Hematopoietic multipotent progenitor cell treated with erythropoietin and hydrocortisone succinate and interleukin-3 and kit ligand, for 6 days (in vitro differentiated cells): ENCODE results near the gene SVIL.
A peak's percentile ranks its signal among the peaks of the same experiment; 100 is the strongest.

Experiments used
- DNase-seq: peaks from one replicate; pipeline ENCODE4 v3.0.0-alpha.2; 2015

Gene SVIL, protein sequence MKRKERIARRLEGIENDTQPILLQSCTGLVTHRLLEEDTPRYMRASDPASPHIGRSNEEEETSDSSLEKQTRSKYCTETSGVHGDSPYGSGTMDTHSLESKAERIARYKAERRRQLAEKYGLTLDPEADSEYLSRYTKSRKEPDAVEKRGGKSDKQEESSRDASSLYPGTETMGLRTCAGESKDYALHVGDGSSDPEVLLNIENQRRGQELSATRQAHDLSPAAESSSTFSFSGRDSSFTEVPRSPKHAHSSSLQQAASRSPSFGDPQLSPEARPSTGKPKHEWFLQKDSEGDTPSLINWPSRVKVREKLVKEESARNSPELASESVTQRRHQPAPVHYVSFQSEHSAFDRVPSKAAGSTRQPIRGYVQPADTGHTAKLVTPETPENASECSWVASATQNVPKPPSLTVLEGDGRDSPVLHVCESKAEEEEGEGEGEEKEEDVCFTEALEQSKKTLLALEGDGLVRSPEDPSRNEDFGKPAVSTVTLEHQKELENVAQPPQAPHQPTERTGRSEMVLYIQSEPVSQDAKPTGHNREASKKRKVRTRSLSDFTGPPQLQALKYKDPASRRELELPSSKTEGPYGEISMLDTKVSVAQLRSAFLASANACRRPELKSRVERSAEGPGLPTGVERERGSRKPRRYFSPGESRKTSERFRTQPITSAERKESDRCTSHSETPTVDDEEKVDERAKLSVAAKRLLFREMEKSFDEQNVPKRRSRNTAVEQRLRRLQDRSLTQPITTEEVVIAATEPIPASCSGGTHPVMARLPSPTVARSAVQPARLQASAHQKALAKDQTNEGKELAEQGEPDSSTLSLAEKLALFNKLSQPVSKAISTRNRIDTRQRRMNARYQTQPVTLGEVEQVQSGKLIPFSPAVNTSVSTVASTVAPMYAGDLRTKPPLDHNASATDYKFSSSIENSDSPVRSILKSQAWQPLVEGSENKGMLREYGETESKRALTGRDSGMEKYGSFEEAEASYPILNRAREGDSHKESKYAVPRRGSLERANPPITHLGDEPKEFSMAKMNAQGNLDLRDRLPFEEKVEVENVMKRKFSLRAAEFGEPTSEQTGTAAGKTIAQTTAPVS (N-terminal part only)

DNA sequence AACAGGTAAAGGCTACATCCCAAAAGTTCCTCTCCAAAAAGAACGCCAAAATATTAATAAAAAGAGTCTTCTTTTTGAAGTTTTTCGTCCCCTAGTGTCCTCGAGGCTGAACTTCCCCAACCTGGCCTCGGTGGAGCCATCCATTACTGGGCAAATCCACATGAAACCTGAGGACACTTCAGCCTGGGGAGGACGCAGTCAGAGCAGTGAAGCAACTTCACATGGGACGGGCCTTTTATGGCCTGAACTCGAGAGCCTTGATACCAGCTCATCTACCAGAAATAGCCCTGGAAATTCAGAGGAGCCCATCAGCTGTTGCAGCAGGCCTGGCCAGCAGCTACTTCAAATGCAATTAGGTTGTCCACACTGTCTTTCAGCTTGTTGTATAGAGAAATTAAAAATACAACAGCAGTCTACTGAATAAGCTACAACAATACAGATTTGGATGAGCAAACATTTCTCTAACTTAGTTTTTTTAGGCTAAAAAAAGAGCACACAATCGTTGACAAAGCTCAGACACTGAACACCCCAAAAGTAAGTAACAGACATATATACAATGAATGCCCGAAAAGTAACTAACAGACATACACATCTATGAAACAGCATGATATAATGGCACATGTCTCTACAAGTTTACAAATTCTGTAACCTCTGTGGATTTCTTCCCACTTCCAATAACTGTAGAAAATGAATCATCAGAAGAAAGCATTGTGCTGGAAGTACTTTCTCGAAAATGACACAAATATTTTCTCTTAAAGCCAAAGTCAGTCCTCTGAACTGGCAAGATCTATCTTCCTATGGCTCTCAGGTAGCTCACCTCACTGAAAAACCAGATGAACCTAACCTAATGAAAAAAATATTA, at the start of gene SVIL:
SVIL (minus strand) TSS at position 208 of the 862 bp plus-strand sequence. CDS start 79,913 bp downstream, outside the sequence.
- DNase-seq: no peak

DNA sequence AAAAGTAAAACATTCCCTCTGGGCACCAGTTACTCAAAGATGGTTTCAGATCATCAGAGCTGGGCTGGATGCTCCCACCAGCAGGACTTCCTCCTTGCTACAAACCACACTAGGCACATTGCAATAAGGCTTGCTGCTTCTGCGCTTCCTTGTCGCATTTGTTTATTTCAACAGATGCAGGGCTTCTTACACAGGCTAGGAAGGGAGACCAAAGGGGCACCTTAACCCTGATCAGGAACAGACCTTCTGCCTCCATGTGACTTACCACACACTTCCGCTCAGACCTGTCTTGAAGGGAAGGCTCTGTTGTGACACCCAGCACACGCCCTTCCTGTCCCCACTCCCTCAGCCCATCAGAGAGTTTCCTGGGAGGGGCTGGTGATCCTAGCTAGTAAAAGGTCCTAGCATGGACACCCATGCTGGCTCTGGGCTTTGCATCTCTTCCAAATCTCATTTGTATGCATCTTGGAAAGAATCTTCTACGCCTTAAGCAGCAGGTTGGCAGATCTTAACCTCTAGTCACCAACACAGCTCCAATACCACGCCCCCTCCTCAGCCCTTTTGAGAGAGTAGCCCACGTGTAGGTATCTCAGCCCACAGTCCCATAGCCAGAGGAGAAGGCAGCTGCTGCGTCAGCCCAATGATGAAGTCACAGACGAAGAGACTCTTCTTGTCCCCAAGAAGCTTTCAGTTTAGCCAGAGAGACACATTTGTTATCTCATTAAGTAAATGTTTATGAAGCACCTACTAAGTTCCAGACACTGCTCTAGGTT, 47.1 kb upstream of the SVIL start:
- DNase-seq: peak; percentile 83

DNA sequence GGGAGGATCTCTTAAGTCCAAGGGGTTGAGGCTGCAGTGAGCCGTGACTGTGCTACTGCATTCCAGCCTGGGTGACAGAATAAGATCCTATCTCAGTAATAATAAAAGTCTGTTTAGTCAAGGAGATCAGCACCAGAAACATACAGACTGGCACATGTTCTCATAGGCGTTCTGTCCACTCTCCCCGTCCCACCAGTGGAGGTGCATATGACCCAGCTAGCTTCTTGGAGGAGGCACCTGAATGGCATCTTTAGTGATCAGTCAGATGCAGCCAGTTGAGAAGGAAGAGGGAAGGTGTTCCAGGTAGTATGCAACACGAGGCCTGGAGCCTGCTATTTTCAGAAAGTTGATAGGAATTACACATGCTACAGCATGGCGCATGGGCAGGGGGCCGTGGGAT, 45.3 kb upstream of the SVIL start:
- DNase-seq: no peak

DNA sequence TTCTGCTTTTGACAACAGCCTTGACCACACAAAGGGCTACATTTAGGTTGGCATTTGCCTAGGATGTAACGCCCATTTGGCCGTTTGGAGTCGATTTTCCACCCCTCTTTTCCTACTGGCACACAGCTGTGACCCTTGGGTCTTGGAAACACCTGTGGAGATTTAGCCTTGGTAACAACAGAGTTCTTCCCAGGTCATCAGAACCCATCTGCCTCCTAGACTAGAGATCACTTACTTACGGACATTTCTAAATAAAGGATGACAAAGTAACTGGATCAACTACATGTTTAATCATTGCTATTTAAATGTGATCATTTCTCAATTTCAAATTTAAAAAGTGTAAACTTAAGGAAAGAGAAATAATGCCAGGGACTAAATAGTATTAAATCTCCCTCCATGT, 42.0 kb upstream of the SVIL start:
- no peak for DNase-seq

DNA sequence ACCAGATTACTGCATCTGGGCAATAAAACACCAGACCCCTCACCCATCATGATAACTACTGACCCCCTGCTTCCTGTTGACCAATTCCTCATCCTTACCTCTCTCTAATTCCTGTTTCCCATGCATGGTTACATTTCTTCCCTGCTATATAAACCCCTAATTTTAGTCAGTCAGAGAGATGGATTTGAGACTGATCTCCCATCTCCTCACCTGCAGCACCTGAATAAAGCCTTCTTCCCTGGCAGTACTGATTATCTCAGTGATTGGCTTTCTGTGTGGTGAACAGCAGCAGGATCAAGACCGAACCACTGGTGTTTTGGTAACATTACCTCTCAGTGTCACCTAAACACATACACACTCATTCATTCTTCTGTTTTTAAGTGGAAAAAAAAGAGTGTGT, 41.2 kb upstream of the SVIL start:
- no peak for DNase-seq

DNA sequence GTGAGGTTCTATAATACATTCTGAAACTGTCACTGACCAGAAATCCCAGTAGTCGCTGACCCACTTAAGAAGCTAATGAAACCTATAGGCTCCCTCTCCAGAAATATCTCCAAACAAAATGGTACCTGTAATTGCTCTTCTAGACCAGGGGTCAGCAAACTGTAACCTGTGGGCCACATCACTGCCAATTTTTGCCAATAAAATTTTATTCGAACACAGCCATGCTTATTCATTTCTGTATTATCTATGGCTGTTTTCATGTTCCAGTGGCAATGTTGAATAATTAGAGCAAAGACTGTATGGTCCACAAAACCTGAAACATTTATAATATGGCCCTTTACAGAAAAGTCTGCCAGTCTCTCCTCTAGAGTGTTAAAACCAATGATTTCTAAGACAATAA, 37.2 kb upstream of the SVIL start:
- no peak for DNase-seq

DNA sequence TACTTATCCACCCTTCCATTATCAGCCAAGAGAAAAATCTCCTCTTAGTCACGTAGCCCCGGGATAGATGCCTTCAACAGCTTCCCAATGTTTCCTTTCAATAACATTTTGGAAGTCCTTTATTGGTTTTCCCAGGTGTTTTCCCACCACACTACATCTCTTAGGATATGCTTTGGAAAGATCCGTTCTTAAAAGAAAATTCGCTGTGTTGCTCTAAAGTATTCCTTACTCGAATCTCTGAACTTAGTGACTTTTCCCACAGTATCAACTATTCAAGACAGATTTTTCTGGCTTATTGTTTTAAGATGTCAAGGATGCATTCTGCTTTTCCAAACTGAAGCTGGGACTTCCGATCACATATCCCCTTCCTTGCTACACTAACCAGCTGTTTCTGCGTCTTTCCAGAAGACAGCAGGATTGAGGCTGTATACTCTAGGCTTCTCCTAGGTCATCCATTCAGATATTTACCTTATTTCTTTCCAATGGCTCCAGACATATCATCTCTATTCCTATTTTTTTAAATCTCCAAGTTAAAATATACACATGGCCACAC, 36.5 kb upstream of the SVIL start:
- no peak for DNase-seq

DNA sequence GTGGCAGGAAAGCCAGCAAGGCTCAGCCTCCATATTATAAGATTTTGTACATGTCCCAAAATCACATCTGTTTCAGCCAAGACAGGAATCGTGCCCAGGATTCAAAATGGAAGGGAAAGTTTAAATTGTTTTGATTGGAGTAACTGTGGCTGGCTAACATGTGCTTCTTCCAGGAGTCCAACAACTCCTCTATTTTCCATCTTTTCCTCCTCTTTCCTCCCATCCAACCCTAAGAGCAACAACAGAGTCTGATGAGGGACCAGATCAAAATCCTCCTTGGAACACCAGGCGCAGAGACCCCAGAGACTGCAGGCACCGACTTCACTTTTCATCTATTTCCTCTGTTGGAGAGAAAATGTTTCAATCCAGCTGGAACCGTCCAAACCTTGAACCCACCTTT, 36.0 kb upstream of the SVIL start:
- DNase-seq: no peak

DNA sequence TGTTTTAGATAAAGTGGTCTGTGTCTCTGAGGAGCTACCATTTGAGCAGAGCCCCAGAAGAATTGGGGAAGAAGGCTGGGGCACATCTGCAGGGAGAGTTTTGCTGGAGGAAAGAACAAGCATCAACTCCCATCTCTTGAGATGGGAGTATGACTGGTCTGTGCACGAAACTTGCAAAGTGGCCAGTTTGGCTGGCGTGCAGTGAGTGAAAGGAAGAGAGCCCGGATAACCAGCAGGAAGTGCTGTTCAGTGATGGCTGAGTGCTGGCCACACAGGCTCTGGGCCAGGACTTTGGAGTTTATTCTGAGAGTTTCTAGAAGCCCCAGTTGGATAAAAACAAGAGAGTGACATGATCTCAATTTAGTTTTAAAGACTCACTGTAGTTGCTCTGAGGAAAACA, 34.4 kb upstream of the SVIL start:
- no peak for DNase-seq

DNA sequence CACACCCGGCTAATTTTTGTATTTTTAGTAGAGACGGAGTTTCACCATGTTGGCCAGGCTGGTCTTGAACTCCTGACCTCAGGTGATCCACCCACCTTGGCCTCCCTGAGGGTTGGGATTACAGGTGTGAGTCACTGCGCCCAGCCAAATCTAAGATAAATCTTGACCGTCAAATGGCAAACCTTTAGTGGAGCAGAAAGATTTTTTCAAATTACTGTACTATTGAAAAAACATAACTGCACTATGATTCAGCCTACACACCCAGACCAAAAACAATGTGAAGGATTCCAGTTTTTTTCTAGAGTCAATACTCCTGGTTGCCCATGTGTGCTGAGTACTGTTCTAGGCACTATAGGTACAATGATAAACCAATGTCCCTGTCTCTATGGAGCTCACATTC, 33.9 kb upstream of the SVIL start:
- DNase-seq: no peak

DNA sequence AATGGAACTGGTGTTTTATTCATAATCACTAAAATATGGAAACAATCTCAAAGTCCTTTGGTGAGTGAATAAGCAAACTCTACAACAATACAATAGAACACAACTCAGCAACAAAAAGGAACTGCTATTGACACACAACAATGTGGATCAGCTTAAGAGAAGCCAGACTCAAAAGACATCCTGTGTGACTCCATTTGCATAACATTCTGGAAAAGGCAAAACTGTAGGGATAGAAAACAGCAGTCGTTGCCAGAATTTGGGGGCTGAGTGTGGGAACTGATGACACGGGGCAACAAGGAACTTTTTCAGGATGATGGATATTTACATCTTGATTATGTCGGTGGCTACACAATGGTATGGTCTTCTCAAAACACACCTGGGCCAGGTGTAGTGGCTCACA, 32.4 kb upstream of the SVIL start:
- no peak for DNase-seq

DNA sequence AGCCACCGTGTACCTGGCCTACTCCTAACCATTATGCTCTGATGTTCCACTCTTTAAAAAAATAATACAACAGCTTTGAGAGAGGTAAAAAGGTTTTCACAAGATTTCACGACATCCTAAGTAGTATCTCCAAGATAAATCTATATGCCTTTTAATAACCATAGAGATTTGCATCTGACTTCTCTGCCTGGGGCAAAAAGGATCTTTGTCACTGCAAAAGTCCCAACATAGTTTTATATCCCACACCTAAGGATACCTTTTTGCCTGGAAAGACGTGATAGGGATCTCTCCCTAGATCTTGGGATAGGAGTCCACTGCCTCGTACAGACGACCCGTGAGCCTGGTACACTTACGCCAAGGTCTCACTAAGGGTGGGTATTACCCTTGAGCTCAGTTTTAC, 31.4 kb upstream of the SVIL start:
- DNase-seq: no peak

DNA sequence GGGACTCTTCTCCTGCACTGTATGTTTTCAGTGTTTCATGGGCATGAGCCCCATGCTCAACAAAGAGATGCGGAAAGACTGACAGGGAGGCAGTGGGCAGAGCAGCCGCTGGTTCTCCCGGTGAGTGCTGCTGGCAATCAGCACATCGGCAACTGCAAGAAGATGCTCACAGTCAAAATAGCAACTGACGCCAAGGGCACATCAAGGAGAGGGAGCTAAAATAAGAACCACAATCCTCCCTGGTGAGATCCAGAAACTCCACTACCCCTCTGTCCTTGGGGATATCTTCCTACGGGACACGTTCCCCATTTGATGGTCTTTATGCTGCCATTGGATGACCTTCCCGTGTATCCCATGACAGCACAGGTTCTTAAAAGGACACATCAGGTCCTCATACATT, 28.9 kb upstream of the SVIL start:
- DNase-seq: no peak

DNA sequence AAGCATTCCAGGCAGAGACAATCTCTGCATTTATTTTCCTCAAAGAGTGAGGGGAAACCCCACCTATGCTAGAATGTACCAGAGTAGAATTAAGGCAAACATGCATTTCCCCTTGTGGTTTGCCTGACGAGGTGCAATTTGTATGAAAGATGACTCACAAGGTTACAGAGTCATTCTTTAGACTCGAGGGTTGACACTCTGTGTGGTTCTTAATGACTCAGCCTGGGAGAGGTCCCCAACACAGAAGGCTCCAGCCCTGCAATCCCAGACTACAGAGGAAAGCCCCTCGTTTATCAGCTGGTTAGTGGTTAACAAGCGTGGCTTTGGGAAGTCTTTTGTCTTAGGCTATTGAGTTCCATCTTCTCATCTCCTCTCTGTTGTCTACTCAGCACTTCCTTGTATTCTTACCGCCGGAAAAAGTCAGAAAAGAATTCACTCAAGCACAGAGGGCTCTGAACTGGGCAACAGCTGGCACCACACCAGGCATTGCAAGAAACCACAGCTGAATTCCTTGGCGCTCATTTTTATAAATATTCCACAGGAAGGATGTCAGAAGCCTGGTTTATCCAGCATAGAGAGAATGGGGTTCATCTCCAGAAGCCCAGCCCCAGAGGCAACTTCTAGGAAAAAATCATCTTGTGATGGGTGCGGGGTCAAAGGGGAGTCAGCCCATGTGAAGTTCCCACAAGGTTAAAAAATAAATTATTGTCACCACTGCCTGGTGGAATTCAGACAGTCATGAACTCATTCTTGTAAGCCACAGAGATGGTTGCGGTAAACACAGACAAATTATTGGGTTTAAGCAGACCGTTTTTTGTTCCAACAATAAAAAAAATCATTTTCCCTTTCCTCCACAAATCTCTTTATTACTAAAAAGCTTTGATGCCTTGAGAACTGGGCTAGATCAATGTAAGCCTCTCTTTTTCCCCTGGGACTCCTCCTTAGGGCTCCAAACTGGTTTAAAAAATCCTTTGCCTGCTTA, 24.5 kb upstream of the SVIL start:
- peak; percentile 46 for DNase-seq

DNA sequence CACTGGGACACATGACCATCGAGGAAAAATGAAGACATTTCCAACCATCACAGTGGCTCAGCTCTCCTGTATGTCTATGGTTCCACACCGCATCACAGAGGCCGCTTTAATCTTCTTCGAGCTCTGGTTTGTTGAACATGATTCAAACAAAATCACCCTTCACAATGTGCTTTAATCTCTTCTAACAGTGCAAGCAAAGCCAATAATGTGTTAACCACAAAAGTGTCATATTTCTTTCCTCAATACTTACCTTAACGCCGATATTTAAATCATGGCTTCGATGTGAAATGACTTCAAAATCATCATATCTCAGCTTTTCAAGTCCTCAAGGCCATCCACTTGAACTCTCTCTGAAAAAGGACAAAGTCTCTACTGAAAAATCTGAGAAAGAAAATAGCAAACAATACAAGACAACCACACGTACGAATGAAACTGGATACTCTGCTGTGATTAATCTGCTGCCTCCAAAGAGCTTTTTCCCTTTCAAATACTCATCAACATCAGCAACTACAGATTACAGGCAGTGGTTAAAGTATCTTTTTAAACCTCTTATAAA, 23.0 kb upstream of the SVIL start:
- no peak for DNase-seq

DNA sequence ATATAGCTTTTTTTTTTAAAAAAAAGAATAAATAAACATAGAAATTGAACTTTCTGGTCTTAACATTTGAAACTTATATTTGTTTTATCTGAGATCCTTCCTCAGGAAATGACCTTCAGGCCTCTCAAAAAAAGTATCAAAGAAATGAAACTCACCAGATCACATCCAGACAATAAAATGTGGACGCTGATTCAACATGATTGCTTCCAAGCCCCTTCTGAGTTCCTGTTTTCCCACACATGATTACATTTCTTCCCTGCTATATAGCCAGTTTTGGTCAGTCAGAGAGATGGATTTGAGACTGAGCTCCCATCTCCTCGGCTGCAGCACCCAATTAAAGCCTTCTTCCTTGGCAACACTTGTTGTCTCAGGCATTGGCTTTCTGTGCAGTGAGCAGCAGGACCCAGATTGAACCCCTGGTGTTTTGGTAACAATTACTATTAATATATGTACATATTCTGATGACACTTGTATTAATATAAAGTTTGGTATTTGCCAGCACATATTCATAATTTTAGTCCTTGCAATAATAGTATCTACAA, 21.8 kb upstream of the SVIL start:
- no peak for DNase-seq

DNA sequence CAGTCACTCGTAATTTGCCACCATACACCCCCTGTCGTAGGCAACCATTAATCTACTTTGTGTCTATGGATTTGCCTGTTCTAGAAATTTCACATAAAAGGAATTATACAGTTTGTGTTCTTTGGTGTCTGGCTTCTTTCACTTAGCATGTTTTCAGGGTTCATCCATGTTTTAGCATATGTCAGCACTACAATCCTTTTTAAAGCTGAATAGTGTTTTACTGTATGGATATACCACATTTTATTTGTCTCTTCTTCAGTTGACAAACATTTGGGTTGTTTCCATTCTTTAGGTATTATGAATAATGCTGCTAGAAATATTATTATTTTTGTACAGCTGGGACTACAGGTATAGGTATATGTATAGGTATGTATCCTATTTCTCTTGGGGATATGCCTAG, 17.4 kb upstream of the SVIL start:
- no peak for DNase-seq

DNA sequence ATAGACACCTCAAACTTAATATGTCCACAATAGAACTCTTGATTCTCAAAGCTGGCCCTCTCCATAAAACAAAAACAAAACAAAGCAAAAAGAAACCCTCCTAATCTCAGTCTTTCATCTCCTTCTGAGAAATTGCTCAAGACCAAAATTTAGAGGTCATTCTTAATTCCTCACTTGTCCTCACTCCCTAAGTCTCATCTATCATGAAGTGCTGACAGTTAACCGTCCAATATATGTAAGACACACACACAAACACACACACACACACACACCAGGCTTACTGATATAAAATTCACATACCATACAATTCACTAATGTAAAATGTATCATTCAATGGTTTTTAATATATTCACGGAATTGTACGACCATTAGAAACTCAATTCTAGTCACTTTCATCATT, 17.0 kb upstream of the SVIL start:
- no peak for DNase-seq

DNA sequence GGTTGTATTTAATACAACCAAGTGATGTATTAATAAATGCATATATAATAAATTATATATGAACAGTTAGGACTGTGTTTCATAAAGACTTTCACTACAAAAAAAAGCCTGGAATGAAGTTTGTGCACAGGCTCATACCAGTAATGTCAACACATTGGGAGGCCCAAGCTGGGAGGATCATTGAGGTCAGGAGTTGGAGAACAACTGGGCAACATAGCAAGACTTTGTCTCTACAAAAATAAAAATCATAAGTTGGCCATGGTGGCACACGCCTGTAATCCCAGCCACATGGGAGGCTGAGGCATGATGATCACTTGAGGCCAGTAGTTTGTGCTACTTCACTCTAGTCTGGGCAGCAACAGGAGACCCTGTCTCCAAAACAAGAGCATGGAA, 15.8 kb upstream of the SVIL start:
- no peak for DNase-seq
